Erythroblast (primary cell): Measurements from ENCODE around the gene ARID1B.

Experiments used
- GATA1 ChIP-seq: IDR thresholded peaks from 2 replicates; pipeline ENCODE4 v1.6.1; 2011; ENCODE audit warnings: low read depth, mild to moderate bottlenecking, control low read depth, low read length, moderate library complexity
- POLR2A ChIP-seq: IDR thresholded peaks from 2 replicates; pipeline ENCODE4 v1.6.1; 2011; ENCODE audit warnings: mild to moderate bottlenecking, low read length

DNA sequence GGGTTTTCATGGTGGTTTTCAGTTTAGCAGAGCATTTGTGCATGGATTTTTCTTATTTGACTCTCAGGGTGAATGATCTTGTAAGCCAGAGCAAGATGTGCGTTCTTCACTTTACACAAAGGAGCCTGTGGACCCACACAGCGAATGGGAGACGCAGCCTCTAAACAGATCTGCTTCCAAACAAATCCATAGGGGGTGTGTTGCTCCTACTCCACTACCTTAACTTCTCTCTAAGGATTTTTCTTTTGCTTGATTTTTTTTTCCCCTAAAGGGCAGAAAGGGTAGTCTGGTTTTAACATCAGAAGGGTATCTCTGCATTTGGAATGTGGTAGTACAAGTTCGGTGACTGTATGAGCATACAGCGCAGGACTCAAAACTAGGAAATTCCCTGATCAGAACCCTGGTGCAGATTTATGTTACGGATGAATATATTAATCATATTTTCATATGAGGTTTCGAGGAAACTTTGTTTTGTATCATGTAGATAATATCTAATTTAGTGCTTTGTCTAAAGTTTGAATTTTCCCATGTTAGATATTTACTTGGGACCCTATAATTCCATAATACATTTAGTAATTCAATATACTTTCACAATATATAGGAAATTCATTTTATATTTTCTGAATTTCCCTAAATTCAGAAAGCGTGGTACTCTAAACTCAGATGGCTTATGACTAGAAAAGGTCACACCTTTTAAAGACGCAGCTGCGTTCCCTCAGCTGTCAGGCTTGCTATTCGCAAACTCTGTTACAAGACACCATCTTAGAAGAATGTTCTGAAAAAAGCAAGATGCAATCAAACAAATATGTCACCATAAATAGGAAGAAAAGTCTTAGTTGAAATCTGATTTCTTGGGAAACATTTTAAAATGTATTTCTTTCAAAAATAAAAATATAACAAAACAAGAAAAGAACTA is 349.3 kb downstream of the ARID1B start:
- TF ChIP-seq POLR2A (no peak), GATA1 (no peak)
